Amygdala (tissue), 56 donors: ENCODE data around the gene MAGI2.

Experiments
- DNase-seq, 56 donors: peaks; one replicate each; lab custom pipeline; 2025; lab: John Stamatoyannopoulos, UW

MAGI2 gene

GRCh38 chr7:79453558-79454360 lies at the start of gene MAGI2:
MAGI2 (minus strand) TSS chr7:79453667; CDS start chr7:79453320, 347 bp downstream.
- DNase-seq: peak; percentile 34 to 98 (median 90)

- no peak for DNase-seq
These were observed 48.7 kb upstream of the MAGI2 start for GRCh38 chr7:79502151-79502550.

GRCh38 chr7:79500759-79501158 lies 47.3 kb upstream of the MAGI2 start:
- DNase-seq: no peak

GRCh38 chr7:79497728-79498127 lies 44.3 kb upstream of the MAGI2 start:
- no peak for DNase-seq

- DNase-seq: no peak
These were observed 42.2 kb upstream of the MAGI2 start for GRCh38 chr7:79495544-79496272.

- no peak for DNase-seq
These were observed 40.6 kb upstream of the MAGI2 start for GRCh38 chr7:79494046-79494445.

GRCh38 chr7:79489371-79489770 lies 35.9 kb upstream of the MAGI2 start:
- no peak for DNase-seq

GRCh38 chr7:79478386-79478785 lies 24.9 kb upstream of the MAGI2 start:
- DNase-seq: no peak

- DNase-seq: no peak
These were observed 22.0 kb upstream of the MAGI2 start for GRCh38 chr7:79475455-79475854.

GRCh38 chr7:79471699-79472098 lies 18.2 kb upstream of the MAGI2 start:
- DNase-seq: no peak

- DNase-seq: no peak
These were observed 17.8 kb upstream of the MAGI2 start for GRCh38 chr7:79471283-79471682.

- no peak for DNase-seq
These were observed 12.1 kb upstream of the MAGI2 start for GRCh38 chr7:79465551-79465950.

GRCh38 chr7:79464051-79464450 lies 10.6 kb upstream of the MAGI2 start:
- DNase-seq: no peak

GRCh38 chr7:79462390-79462789 lies 8.9 kb upstream of the MAGI2 start:
- no peak for DNase-seq

- DNase-seq: no peak
These were observed 8.2 kb upstream of the MAGI2 start for GRCh38 chr7:79461660-79462059.

- no peak for DNase-seq
These were observed 5.9 kb upstream of the MAGI2 start for GRCh38 chr7:79459381-79459780.

- no peak for DNase-seq
These were observed 5.3 kb upstream of the MAGI2 start for GRCh38 chr7:79458796-79459195.

GRCh38 chr7:79455173-79455790 lies 1.8 kb upstream of the MAGI2 start:
- peak in 6 of 56 donors; percentile 5 to 15 (median 7) for DNase-seq

- DNase-seq: peak in 39 of 56 donors; percentile 11 to 82 (median 55)
These were observed 994 bp upstream of the MAGI2 start for GRCh38 chr7:79454361-79454960.

GRCh38 chr7:79453266-79453557 lies 255 bp downstream of the MAGI2 start:
- DNase-seq: peak in 9 of 56 donors; percentile 38 to 72 (median 54)
